HepG2 (cell line): ENCODE results near the gene IFRD1. TPM values are rescaled to one million over a fixed set of nuclear protein-coding genes. Genes with fewer than 3 reads are reported as not detected.

Experiments used
- ATF1 ChIP-seq: IDR thresholded peaks from 2 replicates; pipeline ENCODE4 v1.6.1; 2016; ENCODE audit warnings: mild to moderate bottlenecking, control low read depth
- ATF7 ChIP-seq, 2 experiments: fragments of 450-650 bp in 1 of 2; sonication (generic) in 1 of 2; formaldehyde crosslinking in 1 of 2; IDR thresholded peaks; 2 replicates each; pipeline versions ENCODE4 v1.4.0 to v1.6.1; 2016 to 2020; ENCODE audit warnings: antibody characterized with exemption in 1 of 2, mild to moderate bottlenecking in 1 of 2, missing genetic modification reagents in 1 of 2
- CEBPG ChIP-seq: IDR thresholded peaks from 2 replicates; pipeline ENCODE4 v1.6.1; 2016
- HMG20B ChIP-seq: conservative IDR thresholded peaks from 2 replicates; pipeline ENCODE4 v1.6.1; 2016; ENCODE audit warnings: missing genetic modification reagents, missing compliant biosample characterization
- MED1 ChIP-seq: sonication (generic); formaldehyde crosslinking; IDR thresholded peaks from 2 replicates; pipeline ENCODE4 v1.4.0; 2020; ENCODE audit warnings: missing genetic modification reagents
- NFATC3 ChIP-seq: sonication (generic); formaldehyde crosslinking; IDR thresholded peaks from 2 replicates; pipeline ENCODE4 v1.5.1; 2020; ENCODE audit warnings: mild to moderate bottlenecking, missing genetic modification reagents
- NFE2L2 ChIP-seq: fragments of 150-350 bp; IDR thresholded peaks from 2 replicates; pipeline ENCODE4 v1.6.1; 2014; ENCODE audit warnings: low read length
- SPEN ChIP-seq: sonication (generic); formaldehyde crosslinking; IDR thresholded peaks from 2 replicates; pipeline ENCODE4 v1.5.1; 2020; ENCODE audit warnings: low read depth, mild to moderate bottlenecking, missing genetic modification reagents
- ZBTB1 ChIP-seq: sonication (generic); formaldehyde crosslinking; IDR thresholded peaks from 2 replicates; pipeline ENCODE4 v1.4.0; 2020; ENCODE audit warnings: missing genetic modification reagents, borderline replicate concordance
- ZMYM4 ChIP-seq: sonication (generic); formaldehyde crosslinking; IDR thresholded peaks from 2 replicates; pipeline ENCODE4 v1.8.1; 2023; ENCODE audit warnings: mild to moderate bottlenecking, missing genetic modification reagents
- ZNF136 ChIP-seq: sonication (generic); formaldehyde crosslinking; IDR thresholded peaks from 2 replicates; pipeline ENCODE4 v1.8.1; 2022; ENCODE audit warnings: low read depth, mild to moderate bottlenecking, moderate library complexity, missing genetic modification reagents
- ZNF775 ChIP-seq: sonication (generic); formaldehyde crosslinking; IDR thresholded peaks from 2 replicates; pipeline ENCODE4 v1.4.0; 2020; ENCODE audit warnings: missing genetic modification reagents, mild to moderate bottlenecking, moderate library complexity, borderline replicate concordance
- ZNF776 ChIP-seq: sonication (generic); formaldehyde crosslinking; IDR thresholded peaks from 2 replicates; pipeline ENCODE4 v1.4.0; 2020; ENCODE audit warnings: mild to moderate bottlenecking, missing genetic modification reagents
- polyA plus RNA-seq, 8 experiments: library from polyadenylated mRNA; depleted of rRNA in 3 of 8; stranded (reverse) in 7 of 8; unstranded in 1 of 8; fragments of >200 nt; fragmentation: Illumina TruSeq in 4 of 8; extraction: Trizol in 4 of 8; gene quantifications; 2 replicates each; pipeline versions ENCODE4 v1.2.1 to v1.2.3, GENCODE V29; 2011 to 2016; ENCODE audit warnings: low read depth in 4 of 8, missing spikeins in 1 of 8, mixed read lengths in 1 of 8; ENCODE audit not compliant: insufficient read depth in 1 of 8
- total RNA-seq, 5 experiments: library from RNA; depleted of rRNA; stranded (reverse); fragments of >200 nt; fragmentation: Illumina TruSeq; extraction: Trizol; gene quantifications; 2 replicates each; pipeline ENCODE4 v1.2.3, GENCODE V29; 2016; ENCODE audit warnings: low read depth in 1 of 5
- TF ChIP-seq, protein P1 (sequence below): sonication (generic); formaldehyde crosslinking; IDR thresholded peaks from 2 replicates; pipeline ENCODE4 v1.4.0; 2020; ENCODE audit warnings: missing genetic modification reagents, borderline replicate concordance
- TF ChIP-seq, protein P2 (sequence below): sonication (generic); formaldehyde crosslinking; IDR thresholded peaks from 2 replicates; pipeline ENCODE4 v1.4.0; 2020; ENCODE audit warnings: missing genetic modification reagents
- TF ChIP-seq, protein P3 (sequence below): sonication (generic); formaldehyde crosslinking; IDR thresholded peaks from 2 replicates; pipeline ENCODE4 v1.4.0; 2020; ENCODE audit warnings: missing genetic modification reagents, low read depth, mild to moderate bottlenecking, borderline replicate concordance
- TF ChIP-seq, protein P4 (sequence below): sonication (generic); formaldehyde crosslinking; IDR thresholded peaks from 2 replicates; pipeline ENCODE4 v1.5.0; 2020; ENCODE audit warnings: mild to moderate bottlenecking, missing genetic modification reagents, borderline replicate concordance

The IFRD1 gene
- total and polyA plus RNA-seq, 2 of the 13 experiments (the other 11 are each of a cell fraction or from before 2014, with no cell fraction given), result 50.9 to 55.5 TPM

DNA sequence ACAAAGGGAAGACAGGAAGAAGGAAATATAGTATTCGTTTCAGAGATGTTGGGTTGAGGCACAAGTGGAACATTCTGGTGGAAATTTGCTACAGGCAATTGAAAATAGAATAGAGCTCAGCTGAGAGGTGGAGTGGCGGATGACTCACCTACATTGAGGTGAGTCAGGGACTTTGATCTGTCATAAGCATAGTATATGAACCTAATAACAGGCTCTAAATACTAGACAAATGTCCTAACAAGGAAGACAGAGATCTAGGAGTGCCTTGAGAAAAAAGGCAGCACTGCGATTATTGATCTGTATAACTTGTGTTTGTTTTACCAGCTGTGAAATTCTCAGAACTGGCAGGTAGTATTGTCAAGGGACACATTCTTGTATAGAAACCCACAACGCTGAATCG is 907 bp upstream of the IFRD1 start (continued):
- TF ChIP-seq ZNF775 (CRISPR knock-in tag), result no peak
- TF ChIP-seq, protein P1, sequence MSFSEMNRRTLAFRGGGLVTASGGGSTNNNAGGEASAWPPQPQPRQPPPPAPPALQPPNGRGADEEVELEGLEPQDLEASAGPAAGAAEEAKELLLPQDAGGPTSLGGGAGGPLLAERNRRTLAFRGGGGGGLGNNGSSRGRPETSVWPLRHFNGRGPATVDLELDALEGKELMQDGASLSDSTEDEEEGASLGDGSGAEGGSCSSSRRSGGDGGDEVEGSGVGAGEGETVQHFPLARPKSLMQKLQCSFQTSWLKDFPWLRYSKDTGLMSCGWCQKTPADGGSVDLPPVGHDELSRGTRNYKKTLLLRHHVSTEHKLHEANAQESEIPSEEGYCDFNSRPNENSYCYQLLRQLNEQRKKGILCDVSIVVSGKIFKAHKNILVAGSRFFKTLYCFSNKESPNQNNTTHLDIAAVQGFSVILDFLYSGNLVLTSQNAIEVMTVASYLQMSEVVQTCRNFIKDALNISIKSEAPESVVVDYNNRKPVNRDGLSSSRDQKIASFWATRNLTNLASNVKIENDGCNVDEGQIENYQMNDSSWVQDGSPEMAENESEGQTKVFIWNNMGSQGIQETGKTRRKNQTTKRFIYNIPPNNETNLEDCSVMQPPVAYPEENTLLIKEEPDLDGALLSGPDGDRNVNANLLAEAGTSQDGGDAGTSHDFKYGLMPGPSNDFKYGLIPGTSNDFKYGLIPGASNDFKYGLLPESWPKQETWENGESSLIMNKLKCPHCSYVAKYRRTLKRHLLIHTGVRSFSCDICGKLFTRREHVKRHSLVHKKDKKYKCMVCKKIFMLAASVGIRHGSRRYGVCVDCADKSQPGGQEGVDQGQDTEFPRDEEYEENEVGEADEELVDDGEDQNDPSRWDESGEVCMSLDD (CRISPR knock-in tag), result no peak
- no peak for TF ChIP-seq ZBTB1
- TF ChIP-seq CEBPG (CRISPR knock-in tag), result no peak
- TF ChIP-seq ATF1 (CRISPR knock-in tag), result no peak
- no peak for TF ChIP-seq ZNF136
- no peak for TF ChIP-seq NFE2L2
- TF ChIP-seq, protein P2, sequence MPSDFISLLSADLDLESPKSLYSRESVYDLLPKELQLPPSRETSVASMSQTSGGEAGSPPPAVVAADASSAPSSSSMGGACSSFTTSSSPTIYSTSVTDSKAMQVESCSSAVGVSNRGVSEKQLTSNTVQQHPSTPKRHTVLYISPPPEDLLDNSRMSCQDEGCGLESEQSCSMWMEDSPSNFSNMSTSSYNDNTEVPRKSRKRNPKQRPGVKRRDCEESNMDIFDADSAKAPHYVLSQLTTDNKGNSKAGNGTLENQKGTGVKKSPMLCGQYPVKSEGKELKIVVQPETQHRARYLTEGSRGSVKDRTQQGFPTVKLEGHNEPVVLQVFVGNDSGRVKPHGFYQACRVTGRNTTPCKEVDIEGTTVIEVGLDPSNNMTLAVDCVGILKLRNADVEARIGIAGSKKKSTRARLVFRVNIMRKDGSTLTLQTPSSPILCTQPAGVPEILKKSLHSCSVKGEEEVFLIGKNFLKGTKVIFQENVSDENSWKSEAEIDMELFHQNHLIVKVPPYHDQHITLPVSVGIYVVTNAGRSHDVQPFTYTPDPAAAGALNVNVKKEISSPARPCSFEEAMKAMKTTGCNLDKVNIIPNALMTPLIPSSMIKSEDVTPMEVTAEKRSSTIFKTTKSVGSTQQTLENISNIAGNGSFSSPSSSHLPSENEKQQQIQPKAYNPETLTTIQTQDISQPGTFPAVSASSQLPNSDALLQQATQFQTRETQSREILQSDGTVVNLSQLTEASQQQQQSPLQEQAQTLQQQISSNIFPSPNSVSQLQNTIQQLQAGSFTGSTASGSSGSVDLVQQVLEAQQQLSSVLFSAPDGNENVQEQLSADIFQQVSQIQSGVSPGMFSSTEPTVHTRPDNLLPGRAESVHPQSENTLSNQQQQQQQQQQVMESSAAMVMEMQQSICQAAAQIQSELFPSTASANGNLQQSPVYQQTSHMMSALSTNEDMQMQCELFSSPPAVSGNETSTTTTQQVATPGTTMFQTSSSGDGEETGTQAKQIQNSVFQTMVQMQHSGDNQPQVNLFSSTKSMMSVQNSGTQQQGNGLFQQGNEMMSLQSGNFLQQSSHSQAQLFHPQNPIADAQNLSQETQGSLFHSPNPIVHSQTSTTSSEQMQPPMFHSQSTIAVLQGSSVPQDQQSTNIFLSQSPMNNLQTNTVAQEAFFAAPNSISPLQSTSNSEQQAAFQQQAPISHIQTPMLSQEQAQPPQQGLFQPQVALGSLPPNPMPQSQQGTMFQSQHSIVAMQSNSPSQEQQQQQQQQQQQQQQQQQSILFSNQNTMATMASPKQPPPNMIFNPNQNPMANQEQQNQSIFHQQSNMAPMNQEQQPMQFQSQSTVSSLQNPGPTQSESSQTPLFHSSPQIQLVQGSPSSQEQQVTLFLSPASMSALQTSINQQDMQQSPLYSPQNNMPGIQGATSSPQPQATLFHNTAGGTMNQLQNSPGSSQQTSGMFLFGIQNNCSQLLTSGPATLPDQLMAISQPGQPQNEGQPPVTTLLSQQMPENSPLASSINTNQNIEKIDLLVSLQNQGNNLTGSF, result no peak
- TF ChIP-seq, protein P3, sequence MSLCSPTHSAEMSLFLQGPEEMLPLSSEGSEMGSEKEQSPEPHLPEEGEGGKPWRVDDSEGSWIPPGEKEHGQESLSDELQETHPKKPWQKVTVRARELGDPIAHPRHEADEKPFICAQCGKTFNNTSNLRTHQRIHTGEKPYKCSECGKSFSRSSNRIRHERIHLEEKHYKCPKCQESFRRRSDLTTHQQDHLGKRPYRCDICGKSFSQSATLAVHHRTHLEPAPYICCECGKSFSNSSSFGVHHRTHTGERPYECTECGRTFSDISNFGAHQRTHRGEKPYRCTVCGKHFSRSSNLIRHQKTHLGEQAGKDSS (CRISPR knock-in tag), result no peak
- no peak for TF ChIP-seq ZMYM4
- TF ChIP-seq, protein P4, sequence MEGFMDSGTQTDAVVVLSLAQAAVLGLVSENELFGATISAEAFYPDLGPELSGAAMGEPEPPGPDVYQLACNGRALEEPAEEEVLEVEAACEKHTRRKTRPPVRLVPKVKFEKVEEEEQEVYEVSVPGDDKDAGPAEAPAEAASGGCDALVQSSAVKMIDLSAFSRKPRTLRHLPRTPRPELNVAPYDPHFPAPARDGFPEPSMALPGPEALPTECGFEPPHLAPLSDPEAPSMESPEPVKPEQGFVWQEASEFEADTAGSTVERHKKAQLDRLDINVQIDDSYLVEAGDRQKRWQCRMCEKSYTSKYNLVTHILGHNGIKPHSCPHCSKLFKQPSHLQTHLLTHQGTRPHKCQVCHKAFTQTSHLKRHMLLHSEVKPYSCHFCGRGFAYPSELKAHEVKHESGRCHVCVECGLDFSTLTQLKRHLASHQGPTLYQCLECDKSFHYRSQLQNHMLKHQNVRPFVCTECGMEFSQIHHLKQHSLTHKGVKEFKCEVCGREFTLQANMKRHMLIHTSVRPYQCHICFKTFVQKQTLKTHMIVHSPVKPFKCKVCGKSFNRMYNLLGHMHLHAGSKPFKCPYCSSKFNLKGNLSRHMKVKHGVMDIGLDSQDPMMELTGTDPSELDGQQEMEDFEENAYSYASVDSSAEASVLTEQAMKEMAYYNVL (CRISPR knock-in tag), result no peak
- TF ChIP-seq NFATC3 (CRISPR knock-in tag), result no peak
- no peak for TF ChIP-seq MED1 (CRISPR knock-in tag)
- TF ChIP-seq HMG20B (CRISPR knock-in tag), result no peak
- no peak for TF ChIP-seq ATF7 (IDR thresholded peaks at IDR 0.05)
- TF ChIP-seq ATF7 (CRISPR knock-in tag; IDR thresholded peaks at IDR 0.05), result no peak
- no peak for TF ChIP-seq SPEN (CRISPR knock-in tag)
- no peak for TF ChIP-seq ZNF776 (CRISPR knock-in tag)
